ENCODE results near the gene FNDC3B. TPM values are rescaled to one million over a fixed set of nuclear protein-coding genes. Genes with fewer than 3 reads are reported as not detected.

FNDC3B gene
- total and polyA plus RNA-seq, 4 donors = 23.3 to 74.2 (median 32.9) TPM

DNA sequence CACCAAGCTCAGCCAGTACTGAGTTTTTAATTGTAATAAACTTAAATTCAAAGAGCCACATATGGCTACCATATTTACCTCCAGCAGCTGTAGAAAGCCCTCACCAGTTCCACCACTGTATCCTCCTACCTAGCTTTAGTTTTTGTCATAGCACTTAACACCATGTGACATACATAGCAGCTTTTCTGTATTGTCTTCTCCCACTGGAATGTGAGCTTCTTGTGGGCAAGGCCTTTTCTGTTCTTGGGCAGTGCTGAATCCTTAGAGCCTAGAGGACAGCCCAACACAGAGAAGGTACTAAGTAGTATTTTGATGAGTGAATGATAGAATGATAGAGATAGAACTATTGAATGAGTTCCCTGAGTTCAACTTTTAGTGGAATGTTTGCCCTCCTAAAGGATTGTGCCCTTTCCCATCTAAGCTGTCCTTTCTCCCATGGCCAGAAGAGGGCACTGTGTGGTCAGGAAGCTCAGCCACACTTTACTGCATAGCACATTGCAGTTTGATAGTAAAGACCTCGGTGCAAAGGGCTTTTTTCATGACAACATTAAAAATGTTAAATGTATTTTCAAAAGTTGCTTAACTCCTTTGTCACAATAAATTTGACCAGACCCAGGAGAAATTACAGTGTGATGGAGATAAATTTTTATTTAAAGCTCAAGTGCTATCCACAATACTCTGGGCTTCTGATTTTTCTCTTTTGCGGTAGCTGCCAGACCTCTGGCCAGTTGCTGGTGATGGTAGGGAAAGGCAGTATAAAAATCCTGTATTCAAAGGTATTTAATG lies 293.1 kb downstream of the FNDC3B start:
- H3K4me3 ChIP-seq (ENCODE audit: low read depth in 1 of 3, low read length in 3 of 3) = no peak overlapping the region
- 50% methylated on average over 2 of the region's 2 CpGs for WGBS
- H3K9me3 ChIP-seq (ENCODE audit: control insufficient read depth in 4 of 4, low read length in 3 of 4) = no peaks in the 10 kb centered on the region
- H3K9ac ChIP-seq (ENCODE audit: low read depth in 1 of 2, low read length in 2 of 2) = no peak overlapping the region
- peak overlapping the region in 1 of 2 donors; percentile 11 for H3K27ac ChIP-seq (ENCODE audit: low read depth in 1 of 2, low read length in 2 of 2)
- H3K4me1 ChIP-seq (ENCODE audit: control insufficient read depth in 4 of 4, insufficient read depth in 4 of 4, low read length in 3 of 4) = peaks cover 0 to 2% (median 0%) of the 10 kb centered on the region in 4 donors
- no peaks in the 10 kb centered on the region for H3K27me3 ChIP-seq (ENCODE audit: control insufficient read depth in 4 of 4, insufficient read depth in 4 of 4, low read length in 3 of 4)
- TF ChIP-seq JUND (IDR thresholded peaks at IDR 0.05) = no peak
- peak in 1 of 2 donors; percentile 59 for TF ChIP-seq HNF4A (conservative IDR thresholded peaks at IDR 0.05)
- TF ChIP-seq RAD21 (IDR thresholded peaks at IDR 0.05) = peak; percentile 81 to 89
- TF ChIP-seq SP1 (IDR thresholded peaks at IDR 0.05) = no peak
- no peak for TF ChIP-seq FOXA1 (IDR thresholded peaks at IDR 0.05)
- TF ChIP-seq HNF4G (IDR thresholded peaks at IDR 0.05) = peak; percentile 8
- TF ChIP-seq, protein P1, sequence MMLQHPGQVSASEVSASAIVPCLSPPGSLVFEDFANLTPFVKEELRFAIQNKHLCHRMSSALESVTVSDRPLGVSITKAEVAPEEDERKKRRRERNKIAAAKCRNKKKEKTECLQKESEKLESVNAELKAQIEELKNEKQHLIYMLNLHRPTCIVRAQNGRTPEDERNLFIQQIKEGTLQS (IDR thresholded peaks at IDR 0.05) = no peak
- TF ChIP-seq, protein P2, sequence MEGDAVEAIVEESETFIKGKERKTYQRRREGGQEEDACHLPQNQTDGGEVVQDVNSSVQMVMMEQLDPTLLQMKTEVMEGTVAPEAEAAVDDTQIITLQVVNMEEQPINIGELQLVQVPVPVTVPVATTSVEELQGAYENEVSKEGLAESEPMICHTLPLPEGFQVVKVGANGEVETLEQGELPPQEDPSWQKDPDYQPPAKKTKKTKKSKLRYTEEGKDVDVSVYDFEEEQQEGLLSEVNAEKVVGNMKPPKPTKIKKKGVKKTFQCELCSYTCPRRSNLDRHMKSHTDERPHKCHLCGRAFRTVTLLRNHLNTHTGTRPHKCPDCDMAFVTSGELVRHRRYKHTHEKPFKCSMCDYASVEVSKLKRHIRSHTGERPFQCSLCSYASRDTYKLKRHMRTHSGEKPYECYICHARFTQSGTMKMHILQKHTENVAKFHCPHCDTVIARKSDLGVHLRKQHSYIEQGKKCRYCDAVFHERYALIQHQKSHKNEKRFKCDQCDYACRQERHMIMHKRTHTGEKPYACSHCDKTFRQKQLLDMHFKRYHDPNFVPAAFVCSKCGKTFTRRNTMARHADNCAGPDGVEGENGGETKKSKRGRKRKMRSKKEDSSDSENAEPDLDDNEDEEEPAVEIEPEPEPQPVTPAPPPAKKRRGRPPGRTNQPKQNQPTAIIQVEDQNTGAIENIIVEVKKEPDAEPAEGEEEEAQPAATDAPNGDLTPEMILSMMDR (IDR thresholded peaks at IDR 0.05; ENCODE audit: low read depth, low read length, missing input control) = peak; percentile 93
- peak in 1 of 2 donors; percentile 61 for TF ChIP-seq RXRA (IDR thresholded peaks at IDR 0.05)
- TF ChIP-seq, protein P3, sequence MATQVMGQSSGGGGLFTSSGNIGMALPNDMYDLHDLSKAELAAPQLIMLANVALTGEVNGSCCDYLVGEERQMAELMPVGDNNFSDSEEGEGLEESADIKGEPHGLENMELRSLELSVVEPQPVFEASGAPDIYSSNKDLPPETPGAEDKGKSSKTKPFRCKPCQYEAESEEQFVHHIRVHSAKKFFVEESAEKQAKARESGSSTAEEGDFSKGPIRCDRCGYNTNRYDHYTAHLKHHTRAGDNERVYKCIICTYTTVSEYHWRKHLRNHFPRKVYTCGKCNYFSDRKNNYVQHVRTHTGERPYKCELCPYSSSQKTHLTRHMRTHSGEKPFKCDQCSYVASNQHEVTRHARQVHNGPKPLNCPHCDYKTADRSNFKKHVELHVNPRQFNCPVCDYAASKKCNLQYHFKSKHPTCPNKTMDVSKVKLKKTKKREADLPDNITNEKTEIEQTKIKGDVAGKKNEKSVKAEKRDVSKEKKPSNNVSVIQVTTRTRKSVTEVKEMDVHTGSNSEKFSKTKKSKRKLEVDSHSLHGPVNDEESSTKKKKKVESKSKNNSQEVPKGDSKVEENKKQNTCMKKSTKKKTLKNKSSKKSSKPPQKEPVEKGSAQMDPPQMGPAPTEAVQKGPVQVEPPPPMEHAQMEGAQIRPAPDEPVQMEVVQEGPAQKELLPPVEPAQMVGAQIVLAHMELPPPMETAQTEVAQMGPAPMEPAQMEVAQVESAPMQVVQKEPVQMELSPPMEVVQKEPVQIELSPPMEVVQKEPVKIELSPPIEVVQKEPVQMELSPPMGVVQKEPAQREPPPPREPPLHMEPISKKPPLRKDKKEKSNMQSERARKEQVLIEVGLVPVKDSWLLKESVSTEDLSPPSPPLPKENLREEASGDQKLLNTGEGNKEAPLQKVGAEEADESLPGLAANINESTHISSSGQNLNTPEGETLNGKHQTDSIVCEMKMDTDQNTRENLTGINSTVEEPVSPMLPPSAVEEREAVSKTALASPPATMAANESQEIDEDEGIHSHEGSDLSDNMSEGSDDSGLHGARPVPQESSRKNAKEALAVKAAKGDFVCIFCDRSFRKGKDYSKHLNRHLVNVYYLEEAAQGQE (IDR thresholded peaks at IDR 0.05) = no peak
- H3K36me3 ChIP-seq (ENCODE audit: control insufficient read depth in 4 of 4, insufficient read depth in 3 of 4, low read depth in 1 of 4, low read length in 3 of 4) = peaks cover 7 to 60% (median 45%) of the 10 kb centered on the region in 4 donors
- peak; percentile 66 for DNase-seq (ENCODE audit: low spot score)

DNA sequence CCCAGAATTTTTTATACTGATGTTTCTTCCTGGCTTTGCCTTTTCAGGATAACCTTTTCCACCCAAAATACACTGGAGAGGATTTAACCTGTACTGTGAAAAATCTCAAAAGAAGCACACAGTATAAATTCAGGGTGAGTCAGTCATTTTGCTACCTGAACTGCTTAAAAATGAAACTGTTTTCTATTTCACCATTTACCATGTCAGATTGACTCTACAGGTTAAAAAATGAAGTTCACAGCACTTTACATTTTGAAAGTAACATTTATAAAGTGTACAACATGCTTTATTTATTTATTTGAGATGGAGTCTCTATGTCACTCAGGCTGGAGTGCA lies 293.6 kb downstream of the FNDC3B start:
- H3K36me3 ChIP-seq (ENCODE audit: control insufficient read depth in 4 of 4, insufficient read depth in 3 of 4, low read depth in 1 of 4, low read length in 3 of 4) = peaks cover 7 to 60% (median 47%) of the 10 kb centered on the region in 4 donors
- H3K4me1 ChIP-seq (ENCODE audit: control insufficient read depth in 4 of 4, insufficient read depth in 4 of 4, low read length in 3 of 4) = peaks cover 0 to 2% (median 0%) of the 10 kb centered on the region in 4 donors
- no peaks in the 10 kb centered on the region for H3K9me3 ChIP-seq (ENCODE audit: control insufficient read depth in 4 of 4, low read length in 3 of 4)
- no peak overlapping the region for H3K27ac ChIP-seq (ENCODE audit: low read depth in 1 of 2, low read length in 2 of 2)
- H3K27me3 ChIP-seq (ENCODE audit: control insufficient read depth in 4 of 4, insufficient read depth in 4 of 4, low read length in 3 of 4) = no peaks in the 10 kb centered on the region
- no peak overlapping the region for H3K4me3 ChIP-seq (ENCODE audit: low read depth in 1 of 3, low read length in 3 of 3)
- DNase-seq (ENCODE audit: low spot score) = no peak
- TF ChIP-seq RXRA (IDR thresholded peaks at IDR 0.05) (no peak), YY1 (IDR thresholded peaks at IDR 0.05) (no peak), EGR1 (IDR thresholded peaks at IDR 0.05; ENCODE audit: low read depth in 2 of 2) (no peak), HNF4G (IDR thresholded peaks at IDR 0.05) (no peak)
- no peak overlapping the region for H3K9ac ChIP-seq (ENCODE audit: low read depth in 1 of 2, low read length in 2 of 2)

Measured in liver (tissue), 9 donors.